Endothelial cell of umbilical vein (primary cell): ENCODE data around the gene COMMD10.

Experiments
- EZH2 ChIP-seq: IDR thresholded peaks from 2 replicates; pipeline ENCODE4 v1.6.1; 2012; ENCODE audit warnings: borderline replicate concordance, low read depth, mild to moderate bottlenecking, moderate library complexity, low read length, inconsistent platforms; ENCODE audit not compliant: severe bottlenecking
- FOS ChIP-seq: IDR thresholded peaks from 2 replicates; pipeline ENCODE4 v1.6.1; 2011; ENCODE audit warnings: mild to moderate bottlenecking, low read length, moderate library complexity, borderline replicate concordance; ENCODE audit not compliant: insufficient read depth
- GATA2 ChIP-seq: IDR thresholded peaks from 2 replicates; pipeline ENCODE4 v1.7.0; 2011; ENCODE audit warnings: low read depth, mild to moderate bottlenecking, moderate library complexity, mixed read lengths, low read length; ENCODE audit not compliant: insufficient read length, insufficient read depth
- JUN ChIP-seq: IDR thresholded peaks from 2 replicates; pipeline ENCODE4 v1.6.1; 2011; ENCODE audit warnings: borderline replicate concordance, low read depth; ENCODE audit not compliant: insufficient read length, insufficient read depth
- MYC ChIP-seq: IDR thresholded peaks from one replicate; pipeline ENCODE4 v1.6.1; 2011; ENCODE audit warnings: mild to moderate bottlenecking, low read depth, low read length
- POLR2A ChIP-seq: IDR thresholded peaks from 2 replicates; pipeline ENCODE4 v1.6.1; 2012; ENCODE audit warnings: low read depth, mild to moderate bottlenecking, control low read depth, low read length
- POLR2AphosphoS5 ChIP-seq: IDR thresholded peaks from 2 replicates; pipeline ENCODE4 v1.6.1; 2012; ENCODE audit warnings: low read depth, mild to moderate bottlenecking, control low read depth, low read length, moderate library complexity; ENCODE audit not compliant: insufficient read depth
- TF ChIP-seq, protein P1 (sequence below), 2 donors: IDR thresholded peaks; 1 replicate in 1 of 2; 2 replicates in 1 of 2; pipeline ENCODE4 v1.5.1; 2011; ENCODE audit warnings: low read length in 2 of 2, mild to moderate bottlenecking in 2 of 2, moderate library complexity in 2 of 2, control low read depth in 1 of 2, inconsistent platforms in 1 of 2, low read depth in 1 of 2; ENCODE audit not compliant: insufficient read depth in 1 of 2; ENCODE audit errors: extremely low read depth in 1 of 2
- TF ChIP-seq, protein P2 (sequence below): IDR thresholded peaks from 2 replicates; pipeline ENCODE4 v1.6.1; 2011; ENCODE audit not compliant: insufficient read depth, insufficient read length

DNA sequence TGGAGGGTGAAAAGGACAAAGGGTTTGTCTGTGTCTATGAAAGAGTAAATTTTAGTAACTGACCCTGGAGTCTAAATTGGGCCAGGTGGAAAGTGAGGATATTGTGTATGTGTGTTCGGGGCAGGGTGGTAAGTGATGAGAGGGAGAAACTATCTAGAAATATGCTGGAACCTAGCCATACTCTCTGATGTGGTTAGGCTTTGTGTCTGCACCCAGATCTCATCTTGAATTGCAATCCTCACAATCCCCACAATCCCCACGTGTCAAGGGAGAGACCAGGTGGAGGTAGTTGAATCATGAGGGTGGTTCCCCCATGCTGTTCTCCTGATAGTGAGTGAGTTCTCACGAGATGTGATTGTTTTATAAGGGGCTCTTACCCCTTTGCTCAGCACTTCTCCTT, 60.6 kb downstream of the COMMD10 start:
- TF ChIP-seq POLR2AphosphoS5 (no peak), JUN (no peak), EZH2 (no peak), POLR2A (no peak), MYC (no peak), GATA2 (no peak), FOS (no peak)
- TF ChIP-seq, protein P1, sequence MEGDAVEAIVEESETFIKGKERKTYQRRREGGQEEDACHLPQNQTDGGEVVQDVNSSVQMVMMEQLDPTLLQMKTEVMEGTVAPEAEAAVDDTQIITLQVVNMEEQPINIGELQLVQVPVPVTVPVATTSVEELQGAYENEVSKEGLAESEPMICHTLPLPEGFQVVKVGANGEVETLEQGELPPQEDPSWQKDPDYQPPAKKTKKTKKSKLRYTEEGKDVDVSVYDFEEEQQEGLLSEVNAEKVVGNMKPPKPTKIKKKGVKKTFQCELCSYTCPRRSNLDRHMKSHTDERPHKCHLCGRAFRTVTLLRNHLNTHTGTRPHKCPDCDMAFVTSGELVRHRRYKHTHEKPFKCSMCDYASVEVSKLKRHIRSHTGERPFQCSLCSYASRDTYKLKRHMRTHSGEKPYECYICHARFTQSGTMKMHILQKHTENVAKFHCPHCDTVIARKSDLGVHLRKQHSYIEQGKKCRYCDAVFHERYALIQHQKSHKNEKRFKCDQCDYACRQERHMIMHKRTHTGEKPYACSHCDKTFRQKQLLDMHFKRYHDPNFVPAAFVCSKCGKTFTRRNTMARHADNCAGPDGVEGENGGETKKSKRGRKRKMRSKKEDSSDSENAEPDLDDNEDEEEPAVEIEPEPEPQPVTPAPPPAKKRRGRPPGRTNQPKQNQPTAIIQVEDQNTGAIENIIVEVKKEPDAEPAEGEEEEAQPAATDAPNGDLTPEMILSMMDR (IDR thresholded peaks at IDR 0.05; ENCODE audit: extremely low read depth in 1 of 2, insufficient read depth in 1 of 2, low read depth in 1 of 2, low read length in 2 of 2): no peak
- TF ChIP-seq, protein P2, sequence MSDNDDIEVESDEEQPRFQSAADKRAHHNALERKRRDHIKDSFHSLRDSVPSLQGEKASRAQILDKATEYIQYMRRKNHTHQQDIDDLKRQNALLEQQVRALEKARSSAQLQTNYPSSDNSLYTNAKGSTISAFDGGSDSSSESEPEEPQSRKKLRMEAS: no peak
